GM12892 (cell line): ENCODE results near the gene PHYKPL.

Experiments
- POLR2A ChIP-seq: IDR thresholded peaks from 2 replicates; pipeline ENCODE4 v1.6.1; 2011; ENCODE audit warnings: low read depth, low read length, control low read depth
- POLR2AphosphoS5 ChIP-seq: IDR thresholded peaks from 2 replicates; pipeline ENCODE4 v1.6.1; 2011; ENCODE audit warnings: low read depth, low read length, control low read depth
- TAF1 ChIP-seq: IDR thresholded peaks from 2 replicates; pipeline ENCODE4 v1.6.1; 2011; ENCODE audit warnings: low read depth, mild to moderate bottlenecking, control low read depth, low read length, borderline replicate concordance

GRCh38 chr5:178196986-178197385 is 35.6 kb downstream of the PHYKPL start:
- TF ChIP-seq POLR2AphosphoS5 (no peak), POLR2A (no peak), TAF1 (no peak)
